GM23338 (cell line): ENCODE data around the gene MCC.

Experiments
- EZH2phosphoT487 ChIP-seq: fragments of 200-600 bp; sonication (generic); IDR thresholded peaks from one replicate; pipeline ENCODE4 v1.8.1; 2018; ENCODE audit warnings: antibody characterized with exemption; ENCODE audit not compliant: unreplicated experiment
- TF ChIP-seq, protein P1 (sequence below), 2 experiments: fragments of 200-600 bp in 1 of 2; sonication (generic) in 1 of 2; conservative IDR thresholded peaks; 2 replicates each; pipeline versions ENCODE4 v1.5.1 to v1.6.1; 2016 to 2017; ENCODE audit warnings: antibody characterized with exemption in 2 of 2, low read depth in 2 of 2, mild to moderate bottlenecking in 2 of 2, moderate library complexity in 1 of 2

DNA sequence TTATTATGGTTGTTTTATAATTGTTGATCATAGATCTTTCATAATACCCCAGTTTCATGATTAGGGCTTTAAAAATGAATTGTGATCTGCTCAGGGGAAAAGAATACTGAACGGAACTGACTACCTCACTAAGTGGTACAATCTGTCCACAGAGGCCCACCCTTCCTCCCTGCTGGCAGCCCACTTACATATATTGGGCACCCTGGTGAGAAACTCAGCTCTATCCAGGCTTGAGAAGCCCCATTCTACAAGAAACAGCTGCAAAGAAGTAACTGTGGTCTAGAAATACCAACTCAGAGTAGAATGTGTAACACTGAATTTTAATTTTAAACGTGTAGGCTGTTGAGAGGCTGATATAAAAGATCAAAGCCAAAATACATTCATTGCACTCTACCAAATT is 100.4 kb downstream of the MCC start:
- TF ChIP-seq, protein P1, sequence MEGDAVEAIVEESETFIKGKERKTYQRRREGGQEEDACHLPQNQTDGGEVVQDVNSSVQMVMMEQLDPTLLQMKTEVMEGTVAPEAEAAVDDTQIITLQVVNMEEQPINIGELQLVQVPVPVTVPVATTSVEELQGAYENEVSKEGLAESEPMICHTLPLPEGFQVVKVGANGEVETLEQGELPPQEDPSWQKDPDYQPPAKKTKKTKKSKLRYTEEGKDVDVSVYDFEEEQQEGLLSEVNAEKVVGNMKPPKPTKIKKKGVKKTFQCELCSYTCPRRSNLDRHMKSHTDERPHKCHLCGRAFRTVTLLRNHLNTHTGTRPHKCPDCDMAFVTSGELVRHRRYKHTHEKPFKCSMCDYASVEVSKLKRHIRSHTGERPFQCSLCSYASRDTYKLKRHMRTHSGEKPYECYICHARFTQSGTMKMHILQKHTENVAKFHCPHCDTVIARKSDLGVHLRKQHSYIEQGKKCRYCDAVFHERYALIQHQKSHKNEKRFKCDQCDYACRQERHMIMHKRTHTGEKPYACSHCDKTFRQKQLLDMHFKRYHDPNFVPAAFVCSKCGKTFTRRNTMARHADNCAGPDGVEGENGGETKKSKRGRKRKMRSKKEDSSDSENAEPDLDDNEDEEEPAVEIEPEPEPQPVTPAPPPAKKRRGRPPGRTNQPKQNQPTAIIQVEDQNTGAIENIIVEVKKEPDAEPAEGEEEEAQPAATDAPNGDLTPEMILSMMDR (conservative IDR thresholded peaks at IDR 0.05; ENCODE audit: low read depth in 2 of 2), result no peak
- TF ChIP-seq EZH2phosphoT487, result no peak
